Measurements from ENCODE around the gene ABCD3.

GRCh38 chr1:94519351-94519750 lies 101.2 kb downstream of the ABCD3 start:
- no peak for TF ChIP-seq CTCF (IDR thresholded peaks at IDR 0.05)
- no peak for TF ChIP-seq EP300 (IDR thresholded peaks at IDR 0.05)
- no peak for TF ChIP-seq POLR2A (IDR thresholded peaks at IDR 0.05)
- no peak for TF ChIP-seq POLR2AphosphoS5 (IDR thresholded peaks at IDR 0.05)

Measured in gastroesophageal sphincter (tissue), 3 donors.